HG03565 (cell line): ENCODE results near the gene CACNA1S.

Experiments used
- ATAC-seq: cut with Tn5 transposase; IDR thresholded peaks from one replicate; pipeline ENCODE4 v1.9.1; 2021; ENCODE audit warnings: mild to moderate bottlenecking, moderate library complexity; ENCODE audit not compliant: unreplicated experiment

Gene CACNA1S

GRCh38 chr1:201039876-201040275, 72.3 kb downstream of the CACNA1S start:
- ATAC-seq, result no peak

DNA sequence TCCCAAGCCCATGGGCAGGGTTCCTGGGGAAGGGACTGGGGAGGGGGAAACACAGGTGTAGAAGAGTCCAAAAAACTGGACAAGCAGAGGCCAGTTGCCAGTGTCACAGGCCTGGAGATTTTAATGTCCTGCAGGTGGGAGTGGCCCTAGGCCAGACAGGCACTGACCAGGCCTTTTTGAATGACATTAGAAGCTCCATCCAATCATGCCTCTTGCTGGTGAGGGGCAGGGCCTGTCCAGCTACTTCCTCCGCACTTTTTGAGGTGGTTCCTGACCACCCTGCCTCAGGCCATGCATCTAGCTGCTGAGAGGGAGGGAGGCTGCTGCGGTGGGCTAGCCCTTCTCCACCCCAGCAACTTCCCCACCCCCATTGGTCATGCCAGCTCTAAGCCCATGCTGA, 72.8 kb downstream of the CACNA1S start:
- ATAC-seq, result no peak

DNA sequence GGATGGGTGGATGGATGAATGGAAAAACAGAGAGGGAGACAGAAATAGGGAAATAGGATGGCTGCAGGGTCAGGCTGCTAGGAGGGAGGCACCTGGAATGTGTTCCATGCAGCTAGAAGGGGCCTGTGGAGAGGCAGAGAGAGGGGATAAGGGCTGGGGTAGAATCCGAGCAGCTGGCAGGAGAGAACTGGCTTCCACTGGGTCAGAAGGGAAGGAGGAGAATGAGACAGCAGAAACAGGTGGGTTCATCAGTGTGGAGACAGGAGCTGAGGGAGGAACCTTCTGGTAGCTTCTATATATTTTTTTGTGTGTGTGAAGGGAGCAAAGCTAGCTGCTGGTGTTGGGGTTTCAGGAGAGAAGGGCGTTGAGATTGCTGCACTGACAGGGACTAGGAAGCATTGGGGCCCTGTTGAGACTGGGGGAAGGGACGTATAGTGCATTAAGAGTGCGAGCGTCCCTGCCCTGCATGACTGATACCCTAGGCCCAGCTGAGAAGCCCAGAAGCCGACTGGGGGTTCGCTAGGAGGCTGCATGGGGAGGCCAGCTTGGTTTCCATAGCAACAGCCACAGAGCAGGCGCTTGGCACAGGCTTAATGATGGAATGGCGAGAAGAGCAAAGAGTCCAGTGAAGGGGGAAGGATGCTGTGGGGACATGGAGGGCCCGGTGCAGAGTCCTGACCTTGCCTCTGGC, 73.9 kb downstream of the CACNA1S start:
- no peak for ATAC-seq

- no peak for ATAC-seq
Observed at GRCh38 chr1:201036188-201036842, 75.9 kb downstream of the CACNA1S start.

- ATAC-seq, result no peak
Observed at GRCh38 chr1:201034671-201035070, 77.6 kb downstream of the CACNA1S start.

DNA sequence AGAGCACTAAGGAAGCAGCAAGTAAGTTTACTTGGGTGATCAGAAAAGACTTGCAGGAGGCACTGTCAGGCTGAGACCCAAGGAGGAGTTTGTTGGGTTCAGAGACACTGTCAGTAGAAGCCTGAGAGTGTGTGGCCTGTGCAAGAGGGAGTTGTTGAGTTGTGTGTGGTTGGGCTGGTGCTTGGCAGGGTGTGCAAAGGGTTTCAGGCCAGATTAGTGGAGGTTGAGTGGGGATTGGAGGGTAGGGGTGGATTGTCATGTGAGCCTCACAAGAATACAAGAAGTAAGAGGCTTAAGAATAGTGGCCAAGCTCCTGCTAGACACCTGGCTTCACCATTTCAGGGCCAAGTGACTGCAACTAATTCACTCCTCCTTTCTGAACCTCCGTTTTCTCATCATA, 79.8 kb downstream of the CACNA1S start:
- ATAC-seq, result no peak

- no peak for ATAC-seq
Observed at GRCh38 chr1:201028461-201028889, 83.8 kb downstream of the CACNA1S start.

DNA sequence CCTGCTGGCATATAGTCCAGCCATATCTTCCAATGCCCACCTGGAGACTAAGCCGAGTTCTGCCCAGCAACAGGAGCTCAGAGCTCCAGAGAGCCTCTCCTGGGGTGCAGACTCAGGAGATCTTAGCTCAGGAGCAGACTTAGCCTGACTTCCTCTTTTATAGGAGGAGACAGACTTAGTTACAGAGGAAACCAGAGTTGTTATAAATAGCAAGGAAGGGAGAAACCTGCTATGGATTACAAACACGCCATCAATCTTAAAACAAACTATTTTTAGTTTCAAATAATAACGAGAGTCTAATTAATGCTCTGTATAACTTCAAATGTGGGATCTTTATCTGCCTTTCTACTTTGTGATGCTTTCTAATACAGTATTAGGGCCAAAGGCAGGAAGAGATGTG, 85.4 kb downstream of the CACNA1S start:
- no peak for ATAC-seq

DNA sequence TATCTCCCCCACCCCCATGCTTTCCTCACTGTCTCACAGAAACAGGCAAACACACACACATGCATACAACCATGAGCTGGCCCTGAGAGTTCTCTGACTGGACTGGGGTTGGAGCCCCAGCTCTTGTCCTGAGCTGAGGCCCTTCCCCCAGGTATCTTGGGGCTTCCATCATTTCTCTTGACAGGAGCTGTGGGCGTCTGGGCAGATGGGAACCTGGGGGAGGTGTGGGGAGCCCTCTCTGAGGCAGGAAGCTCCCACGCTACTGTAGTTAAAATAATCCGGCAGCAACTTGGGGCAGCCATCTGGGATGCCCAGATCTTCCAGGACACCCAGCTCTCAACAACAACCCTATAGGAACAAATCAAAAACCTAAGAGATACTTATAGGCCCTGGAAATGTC, 86.0 kb downstream of the CACNA1S start:
- no peak for ATAC-seq

GRCh38 chr1:201025571-201026002, 86.6 kb downstream of the CACNA1S start:
- no peak for ATAC-seq

- no peak for ATAC-seq
Observed at GRCh38 chr1:201024625-201024998, 87.6 kb downstream of the CACNA1S start.

DNA sequence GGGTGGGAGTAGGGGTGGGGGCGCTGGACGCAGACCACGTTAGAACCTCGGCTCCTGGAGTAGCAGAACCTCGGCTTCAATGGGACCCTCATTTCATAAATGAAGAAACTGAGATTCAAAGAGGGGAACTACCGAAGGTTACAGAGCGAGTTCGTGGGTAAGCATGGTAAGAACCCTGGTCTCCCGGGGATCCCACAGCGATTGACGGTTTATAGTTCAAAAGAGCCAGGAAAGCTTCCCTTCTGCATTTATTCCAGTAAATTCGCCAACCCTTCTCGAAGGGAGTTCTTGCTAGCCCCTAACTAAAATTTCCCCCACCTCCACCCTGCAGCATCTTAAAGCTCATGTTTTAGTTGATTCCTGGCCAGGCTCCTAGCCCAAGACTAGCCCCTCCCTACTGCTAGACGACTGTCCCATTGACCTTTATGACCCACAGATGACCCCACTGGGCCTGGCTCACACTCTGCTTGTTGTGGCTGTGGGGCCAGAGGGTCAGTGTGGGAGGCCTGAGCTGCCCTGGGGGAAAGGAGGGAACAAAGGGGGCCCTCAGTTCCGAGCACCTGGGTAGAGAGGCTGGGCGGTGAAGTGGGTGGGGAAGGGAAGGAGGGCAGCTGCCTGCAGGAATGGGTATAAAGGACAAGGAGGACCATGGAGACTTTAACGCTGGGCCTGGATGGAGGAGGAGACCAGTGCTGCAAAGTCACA, 88.2 kb downstream of the CACNA1S start:
- ATAC-seq, result no peak

DNA sequence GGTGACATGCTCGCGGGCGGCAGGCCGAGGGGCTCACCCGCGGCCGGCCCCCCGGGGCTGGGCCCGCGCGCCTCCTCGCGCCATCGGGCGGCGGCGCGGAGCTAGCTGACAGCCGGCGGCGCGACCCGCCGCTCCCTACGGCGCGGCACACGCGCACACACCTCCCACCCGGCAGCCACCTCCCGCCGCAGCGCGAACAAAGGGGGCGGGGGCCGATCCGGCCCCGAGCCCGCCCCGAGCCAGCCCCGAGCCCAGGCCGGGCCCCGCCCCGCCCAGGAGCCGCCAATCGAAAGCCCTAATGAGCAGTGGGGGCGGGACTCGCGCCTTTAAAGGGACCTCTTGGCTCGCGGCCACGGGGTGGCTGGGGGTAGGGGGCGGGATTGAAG, 88.7 kb downstream of the CACNA1S start, which contains the start of gene KIF21B:
Gene KIF21B (minus strand): TSS at position 198 of the 386 bp plus-strand sequence. CDS start 331 bp downstream, outside the sequence.
- ATAC-seq, result peak; percentile 40

DNA sequence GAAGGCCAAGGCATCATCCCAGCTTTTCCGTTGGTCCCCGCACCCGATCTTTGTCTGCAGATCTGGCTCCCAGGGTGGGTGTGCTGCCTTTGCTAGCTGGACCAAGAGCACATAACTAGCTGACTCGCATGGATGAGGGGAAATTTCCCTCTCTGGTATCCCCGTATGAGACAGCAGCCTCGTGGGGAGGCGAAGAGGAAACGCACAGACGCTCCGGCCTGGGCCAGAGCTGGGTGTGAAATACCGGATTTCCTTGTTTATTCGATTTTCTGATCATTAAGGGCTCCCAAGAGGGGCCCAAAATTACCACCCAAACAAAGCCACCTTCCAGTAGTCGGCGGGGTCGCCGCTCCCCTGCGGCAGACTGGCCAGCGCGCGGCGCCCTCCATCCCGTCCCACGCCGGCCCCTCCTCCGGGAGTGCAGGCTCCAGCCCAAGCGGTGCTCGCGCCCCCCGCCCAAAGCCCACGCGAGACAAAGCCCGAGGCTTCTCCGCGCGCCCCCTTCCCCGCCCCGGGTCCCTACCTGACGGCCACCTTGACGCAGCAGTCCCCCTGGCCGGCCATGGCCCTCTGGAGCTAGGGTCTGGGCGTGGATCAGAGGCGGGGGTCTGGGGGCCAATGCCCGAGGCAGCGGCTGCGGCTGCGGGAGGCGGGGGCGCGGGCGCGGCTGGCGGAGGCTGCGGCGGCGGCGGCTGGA, 89.3 kb downstream of the CACNA1S start:
- no peak for ATAC-seq

DNA sequence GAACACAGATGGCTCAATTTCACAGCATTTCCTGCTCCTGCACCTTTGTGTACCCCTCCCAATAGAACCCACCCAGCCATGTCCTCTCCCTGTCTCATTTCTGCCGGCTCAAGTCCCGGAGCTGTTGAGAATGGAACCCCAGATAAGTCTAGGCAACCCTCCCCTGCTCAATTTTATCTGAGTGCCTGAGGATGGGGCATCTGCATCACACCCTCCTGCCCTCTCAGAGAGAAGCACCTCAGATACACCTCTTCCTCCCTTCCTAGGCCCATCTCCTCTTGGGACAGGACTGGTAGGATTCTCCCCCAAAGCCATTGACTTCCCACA, 89.8 kb downstream of the CACNA1S start:
- no peak for ATAC-seq

DNA sequence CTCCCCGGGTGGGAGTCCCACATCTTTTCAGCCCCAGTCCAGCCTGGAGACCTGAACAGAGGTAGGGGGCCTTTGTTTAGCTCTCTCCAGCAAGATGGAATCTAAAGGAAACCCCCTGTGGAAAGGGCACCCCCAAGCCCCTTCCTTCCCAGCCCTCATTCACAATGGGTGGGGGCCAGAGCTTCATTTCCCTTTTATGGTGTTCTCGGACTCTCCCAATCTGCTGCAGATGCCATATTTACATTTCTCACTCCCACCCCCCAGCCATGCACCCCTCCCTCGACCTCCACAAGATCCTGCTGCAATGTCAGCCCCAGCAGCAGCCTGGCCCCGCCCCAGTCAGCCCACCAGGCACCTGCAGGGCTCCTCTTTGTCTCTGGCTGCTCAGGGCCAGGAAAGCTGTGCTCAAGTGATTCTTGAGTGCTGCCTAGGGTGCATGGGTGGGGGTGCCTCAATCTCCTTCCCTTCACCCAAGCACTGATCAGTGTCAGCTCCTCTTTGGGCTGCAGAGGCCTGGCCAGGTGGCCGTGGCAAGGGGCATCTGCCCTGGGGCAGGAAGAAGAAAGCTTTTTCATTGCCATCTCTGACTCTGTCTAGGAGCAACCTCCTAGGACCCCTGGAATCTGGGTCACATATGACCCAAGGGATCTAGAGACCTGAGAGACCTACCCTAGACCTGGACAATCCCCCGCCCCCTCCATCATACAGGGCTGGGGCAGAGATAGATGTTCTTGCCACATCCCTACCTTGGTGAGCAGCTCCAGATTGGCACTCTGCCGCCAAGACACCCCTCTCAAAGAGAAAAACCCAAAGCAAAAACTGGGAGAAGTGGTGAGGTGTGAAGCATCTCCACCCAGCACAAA, 90.4 kb downstream of the CACNA1S start:
- ATAC-seq, result no peak

DNA sequence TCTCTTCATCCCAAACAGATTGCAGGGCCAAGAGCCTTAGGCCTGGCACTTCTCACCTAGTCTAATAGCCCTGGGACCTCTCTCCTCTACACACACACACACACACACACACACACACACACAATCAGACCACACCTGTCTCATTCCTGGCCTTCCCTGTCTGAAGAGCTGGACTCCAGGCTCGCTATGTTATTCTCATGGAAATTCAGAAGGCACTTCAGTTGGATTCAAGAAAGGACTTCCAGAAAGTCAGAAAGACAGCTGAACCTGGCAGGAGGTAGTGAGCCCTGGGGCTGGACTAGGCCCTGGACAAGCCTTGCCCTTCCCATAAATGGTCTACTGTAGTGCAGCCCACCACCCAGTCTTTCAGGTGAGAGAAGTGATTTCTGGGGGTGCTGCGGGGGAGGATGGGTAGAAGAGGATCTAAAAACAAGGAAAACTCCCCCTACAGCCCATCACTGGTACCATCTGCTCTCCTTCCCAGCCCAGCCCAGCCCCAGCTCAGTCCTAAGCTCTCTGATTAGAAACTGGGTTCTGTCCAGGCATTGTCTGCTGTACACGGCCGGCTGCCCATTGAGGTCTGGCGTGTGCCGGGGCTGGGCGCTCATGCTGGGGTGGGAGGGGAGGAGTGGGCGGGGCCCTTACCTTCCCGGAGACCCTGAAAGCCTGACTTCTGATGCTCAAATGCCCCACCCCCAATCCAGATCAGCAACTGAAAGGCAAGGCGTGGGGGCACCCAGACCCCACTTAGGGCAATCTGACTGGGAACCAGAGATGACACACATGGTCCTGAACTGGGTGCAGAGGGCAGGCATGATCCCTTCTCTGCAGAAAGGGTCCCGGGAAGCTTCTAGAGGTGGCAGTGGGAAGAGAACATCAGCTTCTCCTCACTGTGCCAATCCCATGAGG, 91.3 kb downstream of the CACNA1S start:
- ATAC-seq, result no peak

GRCh38 chr1:201020040-201020591, 92.1 kb downstream of the CACNA1S start:
- no peak for ATAC-seq

DNA sequence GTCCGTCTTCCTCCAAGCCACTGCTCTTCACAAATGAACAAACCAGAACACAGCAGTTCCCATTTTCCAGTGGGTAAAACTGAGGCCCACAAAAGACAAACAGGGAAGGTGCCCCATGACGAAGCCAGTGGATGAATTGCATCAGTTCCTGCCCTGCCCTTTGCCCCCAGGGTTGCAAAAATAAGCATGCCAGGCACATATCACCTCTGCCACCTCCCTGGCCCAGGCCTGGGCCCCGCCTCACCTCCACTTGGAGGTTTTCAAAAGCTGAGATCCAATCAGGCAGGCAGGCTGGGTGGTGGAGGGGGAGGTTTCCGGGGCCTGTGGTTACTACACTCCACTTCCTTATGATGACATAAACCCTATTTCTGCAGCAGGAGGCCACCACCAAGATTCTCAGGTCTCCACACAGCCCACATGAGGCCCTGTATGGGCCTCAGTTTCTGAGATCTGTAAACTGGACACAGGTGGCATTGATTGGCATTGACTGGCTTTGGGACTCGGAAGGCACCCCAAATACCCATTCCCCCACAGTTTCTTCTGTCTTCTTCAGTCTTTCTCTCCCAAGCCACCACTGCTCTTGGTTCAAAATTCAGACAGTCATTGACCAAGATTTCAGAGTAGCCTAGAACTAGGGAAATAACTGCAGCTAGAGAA, 92.8 kb downstream of the CACNA1S start:
- peak; percentile 54 for ATAC-seq
